Stimulated activated CD4-positive, alpha-beta T cell treated with anti-CD3 and anti-CD28 coated beads, Interleukin-4, amount 100 ng/mL, for 4 hours (primary cell): ENCODE results near the gene NABP1.

Experiments used
- DNase-seq, 2 experiments: peaks; one replicate each; pipeline ENCODE4 v3.0.0-alpha.2; 2020

The NABP1 gene

DNA sequence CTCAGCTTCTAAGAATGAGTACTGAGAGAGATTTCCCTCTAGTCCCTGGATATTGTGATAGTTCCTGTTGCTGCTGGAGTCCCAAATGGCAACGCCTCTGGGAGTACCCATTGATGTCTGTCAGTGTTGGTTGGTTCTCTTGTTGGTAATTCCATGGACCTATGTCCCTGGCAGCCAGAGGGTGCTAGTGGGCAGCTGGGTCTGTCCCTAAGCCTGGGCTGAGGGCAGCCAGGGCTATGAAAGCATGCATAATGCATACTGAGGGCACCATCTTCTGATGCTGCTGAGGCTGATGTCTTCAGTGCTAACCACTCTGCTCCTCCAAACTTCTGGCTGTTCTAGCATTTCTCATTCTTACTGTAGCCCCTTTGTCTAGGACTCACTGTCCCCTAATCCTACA lies 35.9 kb downstream of the NABP1 start:
- no peak for DNase-seq

DNA sequence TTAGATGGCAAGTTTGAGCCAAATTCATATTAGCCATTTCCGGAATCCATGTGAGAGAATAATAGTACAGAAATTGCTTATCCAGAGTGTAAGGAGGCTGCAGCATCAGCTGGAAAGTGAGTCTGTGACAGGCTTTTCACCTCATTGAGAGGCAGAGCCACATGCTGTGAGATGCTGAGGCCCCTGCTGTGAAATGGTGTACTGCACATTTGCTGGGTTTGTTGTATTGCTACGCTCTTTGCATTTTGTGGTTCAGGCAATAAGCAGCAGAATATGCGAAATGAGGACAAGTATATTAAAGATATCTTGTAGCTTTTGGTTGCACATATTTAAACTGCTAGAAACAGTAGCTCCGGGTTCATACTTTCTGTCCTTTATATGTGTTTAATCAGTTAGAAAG lies 37.0 kb downstream of the NABP1 start:
- DNase-seq: no peak

DNA sequence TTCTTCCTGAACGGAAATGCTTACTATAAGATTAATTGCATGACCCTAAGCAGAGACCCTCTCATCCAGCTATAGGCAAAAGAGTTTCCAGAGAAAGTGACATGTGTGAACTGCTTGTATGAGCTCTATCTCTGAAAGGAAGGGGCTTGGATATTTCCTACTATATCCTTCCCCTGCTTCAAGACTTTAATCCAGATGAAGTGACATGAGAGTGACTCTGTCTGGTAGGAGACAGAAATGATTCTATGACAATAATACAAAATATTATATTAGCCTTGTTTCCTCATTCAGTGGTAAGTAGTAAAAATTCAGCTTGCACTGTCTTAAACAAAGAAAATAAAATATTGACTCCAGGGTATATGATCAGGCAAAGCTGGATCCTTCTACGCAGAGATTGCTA lies 37.5 kb downstream of the NABP1 start:
- DNase-seq: no peak

DNA sequence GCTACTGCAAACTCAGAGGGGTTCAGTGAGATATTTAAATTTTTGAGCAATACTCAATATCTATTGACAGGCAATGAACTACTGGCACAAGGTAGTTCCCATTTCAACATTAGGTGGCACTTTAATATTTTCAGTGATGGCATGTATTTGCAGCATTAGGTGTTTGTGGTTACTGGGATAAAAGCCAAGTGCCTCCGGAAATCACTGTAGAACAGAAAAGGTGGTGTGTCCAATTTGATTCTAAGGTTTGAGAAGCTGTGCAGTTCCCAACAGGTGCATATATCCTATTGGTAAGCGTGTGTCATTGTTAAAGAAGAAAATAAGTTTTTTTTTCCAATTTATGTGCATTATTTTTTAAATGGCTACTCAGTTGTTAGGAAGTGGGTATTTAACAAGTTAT lies 41.3 kb downstream of the NABP1 start:
- DNase-seq: no peak

DNA sequence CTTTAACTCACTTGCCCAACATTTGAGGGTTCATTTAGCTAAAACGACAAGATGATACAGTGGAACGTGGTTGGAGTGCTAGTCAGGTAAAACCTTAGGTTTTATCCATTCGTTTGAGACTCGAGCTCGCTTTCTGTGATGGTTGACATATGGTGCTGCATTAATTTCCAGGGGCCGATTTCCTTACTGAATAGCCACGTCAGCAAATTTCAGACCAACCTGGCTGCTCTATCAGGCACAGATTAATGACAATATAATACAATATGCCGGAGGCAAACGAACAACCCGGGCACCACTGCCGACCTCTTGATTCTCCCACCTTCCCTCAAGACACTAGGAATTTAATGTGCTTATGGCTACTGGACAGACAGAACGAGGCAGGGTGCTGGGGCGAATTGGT lies 42.0 kb downstream of the NABP1 start:
- no peak for DNase-seq

DNA sequence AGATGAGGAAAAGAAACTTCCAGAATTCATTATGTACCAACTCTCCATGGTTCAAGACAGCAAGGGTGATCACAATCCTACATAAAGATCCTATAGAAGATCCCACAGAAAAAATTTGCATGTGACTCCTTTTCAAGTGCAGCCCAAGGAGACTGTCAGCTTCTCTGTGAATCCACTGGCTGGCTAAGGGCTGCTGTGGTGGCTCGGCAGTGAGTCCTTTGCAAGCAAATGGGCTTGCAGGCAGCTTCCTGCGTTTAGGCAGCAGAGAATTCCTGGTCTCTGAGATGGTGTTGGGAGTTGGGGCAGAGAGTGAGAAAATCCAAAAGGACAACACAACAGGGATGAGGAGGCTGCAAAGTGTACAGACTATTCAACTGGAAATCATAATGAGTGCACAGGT lies 43.4 kb downstream of the NABP1 start:
- DNase-seq: no peak

DNA sequence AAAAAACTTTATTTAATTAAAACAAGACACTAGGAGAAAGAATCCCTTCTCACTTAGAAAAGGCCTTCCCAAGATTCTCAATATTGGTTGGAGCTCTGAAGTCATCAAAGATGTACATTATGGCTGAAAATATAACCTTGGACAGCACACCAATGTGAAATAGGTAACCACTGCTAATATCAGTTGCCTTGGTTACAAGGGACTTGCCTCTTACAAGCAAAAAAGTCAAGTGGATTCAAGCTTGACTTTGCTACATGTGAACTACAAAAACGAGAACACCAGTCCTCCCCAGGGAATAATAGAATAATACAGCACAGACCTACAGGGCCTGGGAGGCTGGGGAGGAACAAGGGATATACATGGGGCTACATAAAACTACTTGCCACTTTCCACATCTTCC lies 46.1 kb downstream of the NABP1 start:
- no peak for DNase-seq

DNA sequence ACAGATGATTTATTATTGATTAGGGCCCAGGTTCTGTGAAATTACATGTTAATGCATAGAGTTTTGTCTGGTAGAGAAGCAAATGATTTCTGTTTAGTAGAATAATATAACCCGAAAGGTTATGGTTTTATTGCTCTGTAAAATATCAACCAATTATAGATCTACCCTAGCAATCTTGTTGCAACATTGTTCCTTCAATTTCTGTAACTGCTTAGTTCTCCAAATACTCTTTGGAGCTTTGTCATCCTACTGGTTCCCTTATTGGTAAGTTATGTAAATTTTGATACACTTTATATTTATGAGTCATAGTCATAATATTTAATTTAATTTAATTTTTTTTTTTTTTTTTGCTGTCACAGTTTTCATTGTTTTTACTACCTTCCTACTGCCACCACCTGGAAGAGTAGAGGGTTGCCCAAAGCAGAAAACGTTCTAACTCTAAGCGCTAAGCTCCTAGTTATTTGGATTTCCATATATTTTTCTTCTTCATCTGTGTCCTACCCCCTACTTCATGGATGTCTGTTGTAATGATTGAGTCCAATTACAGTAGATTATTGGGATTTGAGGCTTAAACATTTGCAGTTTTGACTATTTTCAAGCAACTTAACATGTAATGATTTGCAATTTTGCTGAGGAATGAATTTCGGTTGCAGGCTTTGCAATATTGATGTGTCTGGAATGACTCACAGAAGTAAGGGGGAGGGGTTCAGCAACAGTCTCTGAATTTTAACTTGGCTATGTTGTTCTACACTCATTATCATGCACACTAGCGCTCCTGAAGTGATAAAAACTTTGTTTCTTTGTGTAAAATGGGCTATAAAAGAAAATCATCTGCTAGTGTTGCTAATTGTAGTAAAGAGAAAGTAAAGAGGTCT lies 51.1 kb downstream of the NABP1 start:
- DNase-seq: no peak

DNA sequence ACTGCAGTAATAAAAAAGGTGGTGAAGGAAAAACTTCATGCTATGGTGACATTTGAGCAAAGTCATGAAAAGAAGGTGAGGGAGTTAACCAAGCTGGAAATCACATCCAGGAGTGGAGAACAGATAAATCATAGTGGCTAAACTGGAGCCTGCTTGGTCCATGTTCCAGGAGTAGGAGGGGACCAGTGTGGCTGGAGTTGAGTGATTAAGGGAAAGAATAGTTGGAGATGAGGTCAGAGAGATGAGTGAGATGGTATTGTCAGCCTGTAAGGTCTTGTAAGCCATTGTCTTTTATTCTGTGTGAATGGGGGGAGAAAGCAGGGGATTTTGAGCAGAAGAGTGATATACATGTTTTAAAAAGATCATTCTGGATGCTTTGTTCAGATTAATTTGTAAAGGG lies 52.3 kb downstream of the NABP1 start:
- no peak for DNase-seq
